ENCODE data around the gene KIF20A. TPM values are rescaled to one million over a fixed set of nuclear protein-coding genes. Genes with fewer than 3 reads are reported as not detected.
A peak's percentile ranks its signal among the peaks of the same experiment; 100 is the strongest.
"Not testable (repeated sequence)": the region's sequence is repeated elsewhere in the genome, so short reads cannot be mapped to it uniquely, and the experiment has no call there.

KIF20A gene
- total RNA-seq, 1 donor from 2014 or later, result 26.8 TPM

- no peak for TF ChIP-seq CTCF (IDR thresholded peaks at IDR 0.05; ENCODE audit: unreplicated experiment)
- H3K27me3 Mint-ChIP-seq (ENCODE audit: low read depth), result no peaks in the 10 kb centered on the region
- H3K36me3 Mint-ChIP-seq, result no peaks in the 10 kb centered on the region
- H3K4me3 Mint-ChIP-seq, result peak overlapping the region; percentile 10
- no peaks in the 10 kb centered on the region for H3K9me3 Mint-ChIP-seq
- no peak for DNase-seq (ENCODE audit: low spot score in 2 of 2, unreplicated experiment in 2 of 2)
- H3K27ac Mint-ChIP-seq, result no peak overlapping the region
- peaks cover 4% of the 10 kb centered on the region for H3K4me1 Mint-ChIP-seq
Observed at GRCh38 chr5:138140268-138140667, 38.6 kb upstream of the KIF20A start.

GRCh38 chr5:138141734-138142133, 37.2 kb upstream of the KIF20A start:
- H3K9me3 Mint-ChIP-seq, result no peaks in the 10 kb centered on the region
- no peak overlapping the region for H3K27ac Mint-ChIP-seq
- no peak overlapping the region for H3K4me3 Mint-ChIP-seq
- H3K27me3 Mint-ChIP-seq (ENCODE audit: low read depth), result no peaks in the 10 kb centered on the region
- H3K36me3 Mint-ChIP-seq, result no peaks in the 10 kb centered on the region
- TF ChIP-seq CTCF (IDR thresholded peaks at IDR 0.05; ENCODE audit: unreplicated experiment), result no peak
- DNase-seq (ENCODE audit: low spot score in 2 of 2, unreplicated experiment in 2 of 2), result no peak
- H3K4me1 Mint-ChIP-seq, result peaks cover 4% of the 10 kb centered on the region

- H3K4me3 Mint-ChIP-seq; H3K4me1 Mint-ChIP-seq; H3K9me3 Mint-ChIP-seq; H3K36me3 Mint-ChIP-seq; H3K27me3 Mint-ChIP-seq (ENCODE audit: low read depth); DNase-seq (ENCODE audit: low spot score in 2 of 2, unreplicated experiment in 2 of 2); H3K27ac Mint-ChIP-seq: not testable (repeated sequence)
Observed at GRCh38 chr5:138143578-138143977, 35.3 kb upstream of the KIF20A start.

- no peak overlapping the region for H3K4me3 Mint-ChIP-seq
- no peak for DNase-seq (ENCODE audit: low spot score in 2 of 2, unreplicated experiment in 2 of 2)
- no peaks in the 10 kb centered on the region for H3K36me3 Mint-ChIP-seq
- no peak for TF ChIP-seq CTCF (IDR thresholded peaks at IDR 0.05; ENCODE audit: unreplicated experiment)
- H3K27me3 Mint-ChIP-seq (ENCODE audit: low read depth), result peaks cover under 1% of the 10 kb centered on the region
- H3K9me3 Mint-ChIP-seq, result no peaks in the 10 kb centered on the region
- no peak overlapping the region for H3K27ac Mint-ChIP-seq
- H3K4me1 Mint-ChIP-seq, result no peaks in the 10 kb centered on the region
Observed at GRCh38 chr5:138148811-138149210, 30.1 kb upstream of the KIF20A start.

GRCh38 chr5:138149530-138149929, 29.4 kb upstream of the KIF20A start:
- no peak for TF ChIP-seq CTCF (IDR thresholded peaks at IDR 0.05; ENCODE audit: unreplicated experiment)
- DNase-seq (ENCODE audit: low spot score in 2 of 2, unreplicated experiment in 2 of 2), result no peak
- Mint-ChIP-seq H3K9me3 (no peaks in the 10 kb centered on the region), H3K4me3 (no peak overlapping the region), H3K4me1 (no peaks in the 10 kb centered on the region), H3K27me3 (ENCODE audit: low read depth) (peaks cover 3% of the 10 kb centered on the region), H3K27ac (no peak overlapping the region), H3K36me3 (no peaks in the 10 kb centered on the region)

GRCh38 chr5:138155977-138156376, 22.9 kb upstream of the KIF20A start:
- not testable (repeated sequence) for H3K27me3 Mint-ChIP-seq (ENCODE audit: low read depth); DNase-seq (ENCODE audit: low spot score in 2 of 2, unreplicated experiment in 2 of 2); H3K9me3 Mint-ChIP-seq; H3K27ac Mint-ChIP-seq; H3K4me1 Mint-ChIP-seq; H3K4me3 Mint-ChIP-seq
- H3K36me3 Mint-ChIP-seq, result peaks cover 36% of the 10 kb centered on the region

GRCh38 chr5:138157626-138158025, 21.3 kb upstream of the KIF20A start:
- no peak for DNase-seq (ENCODE audit: low spot score in 2 of 2, unreplicated experiment in 2 of 2)
- no peak overlapping the region for H3K4me3 Mint-ChIP-seq
- H3K27me3 Mint-ChIP-seq (ENCODE audit: low read depth), result peaks cover 3% of the 10 kb centered on the region
- no peak overlapping the region for H3K27ac Mint-ChIP-seq
- peaks cover 37% of the 10 kb centered on the region for H3K36me3 Mint-ChIP-seq
- TF ChIP-seq CTCF (IDR thresholded peaks at IDR 0.05; ENCODE audit: unreplicated experiment), result no peak
- no peaks in the 10 kb centered on the region for H3K4me1 Mint-ChIP-seq
- H3K9me3 Mint-ChIP-seq, result no peaks in the 10 kb centered on the region

All from mesothelial cell of epicardium (in vitro differentiated cells).